ENCODE measurements around the gene HMX3. TPM values are rescaled to one million over a fixed set of nuclear protein-coding genes. Genes with fewer than 3 reads are reported as not detected.

HMX3 gene
- total RNA-seq, 1 donor from 2014 or later: not detected

- DNase-seq (ENCODE audit: low spot score in 2 of 2) (no peak), FAIRE-seq (no peak)
Measured at GRCh38 chr10:123133541-123134342, 2.0 kb upstream of the HMX3 start.

- no peak for FAIRE-seq
- DNase-seq (ENCODE audit: low spot score in 2 of 2): no peak
Measured at GRCh38 chr10:123134343-123134914, 1.3 kb upstream of the HMX3 start.

- DNase-seq (ENCODE audit: low spot score in 2 of 2) (no peak), FAIRE-seq (no peak)
Measured at GRCh38 chr10:123134915-123135414, 805 bp upstream of the HMX3 start.

GRCh38 chr10:123136221-123136805 lies 543 bp downstream of the HMX3 start:
- FAIRE-seq (no peak), DNase-seq (ENCODE audit: low spot score in 2 of 2) (no peak)

GRCh38 chr10:123136806-123137642 lies 1.3 kb downstream of the HMX3 start:
- FAIRE-seq (no peak), DNase-seq (ENCODE audit: low spot score in 2 of 2) (no peak)

GRCh38 chr10:123139165-123139520 lies 3.4 kb downstream of the HMX3 start:
- FAIRE-seq (no peak), DNase-seq (ENCODE audit: low spot score in 2 of 2) (no peak)

- DNase-seq (ENCODE audit: low spot score in 2 of 2): no peak
- FAIRE-seq: no peak
Measured at GRCh38 chr10:123139521-123140163, 3.9 kb downstream of the HMX3 start.

GRCh38 chr10:123140164-123140982 lies 4.6 kb downstream of the HMX3 start:
- FAIRE-seq (no peak), DNase-seq (ENCODE audit: low spot score in 2 of 2) (no peak)

- no peak for DNase-seq (ENCODE audit: low spot score in 2 of 2)
Measured at GRCh38 chr10:123140983-123141390, 5.2 kb downstream of the HMX3 start.

GRCh38 chr10:123141791-123142700 lies 6.3 kb downstream of the HMX3 start:
- DNase-seq (ENCODE audit: low spot score in 2 of 2): no peak
- FAIRE-seq: no peak

More at GRCh38 chr10:123140983-123141390, 5.2 kb downstream of the HMX3 start:
- FAIRE-seq: no peak

- no peak for DNase-seq (ENCODE audit: low spot score in 2 of 2)
Measured at GRCh38 chr10:123142701-123143161, 7.0 kb downstream of the HMX3 start.

GRCh38 chr10:123143162-123143824 lies 7.5 kb downstream of the HMX3 start:
- FAIRE-seq (no peak), DNase-seq (ENCODE audit: low spot score in 2 of 2) (peak in 1 of 2 donors; percentile 40)

More at GRCh38 chr10:123142701-123143161, 7.0 kb downstream of the HMX3 start:
- FAIRE-seq: no peak

GRCh38 chr10:123143825-123144168 lies 8.0 kb downstream of the HMX3 start:
- FAIRE-seq: no peak
- DNase-seq (ENCODE audit: low spot score in 2 of 2): no peak

- peak; percentile 33 to 52 for DNase-seq (ENCODE audit: low spot score in 2 of 2)
- no peak for FAIRE-seq
Measured at GRCh38 chr10:123144697-123145541, 9.1 kb downstream of the HMX3 start.

- DNase-seq (ENCODE audit: low spot score in 2 of 2) (peak; percentile 19 to 35), FAIRE-seq (no peak)
Measured at GRCh38 chr10:123145542-123146012, 9.8 kb downstream of the HMX3 start.

Data from frontal cortex (tissue), 4 donors.